CD4-positive, alpha-beta T cell treated with Interleukin-10 for 1 hour (primary cell): ENCODE measurements around the gene SH3PXD2A.
A peak's percentile ranks its signal among the peaks of the same experiment; 100 is the strongest.
"Not testable (repeated sequence)": the region's sequence is repeated elsewhere in the genome, so short reads cannot be mapped to it uniquely, and the experiment has no call there.

Experiments used
- DNase-seq: peaks from one replicate; pipeline ENCODE4 v3.0.0-alpha.2; 2020

SH3PXD2A gene

DNA sequence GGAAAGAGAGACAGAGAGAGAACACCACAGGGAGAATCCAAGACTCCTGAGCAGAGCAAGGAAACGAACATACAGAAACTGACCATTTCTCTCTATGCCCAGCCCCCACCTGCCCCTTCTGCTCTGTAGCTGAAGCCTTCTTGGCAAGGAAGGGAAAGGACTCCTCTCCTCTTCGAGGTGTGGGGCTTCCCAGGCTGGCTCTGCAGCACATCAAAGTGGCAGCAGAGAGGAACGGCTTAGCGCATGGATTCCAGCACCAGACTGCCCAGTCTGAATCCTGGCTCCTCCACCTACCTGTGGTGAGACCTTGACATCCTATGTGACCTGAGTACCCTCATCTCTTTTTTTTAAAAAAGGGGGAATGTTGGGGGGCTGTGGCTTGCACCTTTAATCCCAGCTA, 69.4 kb downstream of the SH3PXD2A start:
- no peak for DNase-seq

DNA sequence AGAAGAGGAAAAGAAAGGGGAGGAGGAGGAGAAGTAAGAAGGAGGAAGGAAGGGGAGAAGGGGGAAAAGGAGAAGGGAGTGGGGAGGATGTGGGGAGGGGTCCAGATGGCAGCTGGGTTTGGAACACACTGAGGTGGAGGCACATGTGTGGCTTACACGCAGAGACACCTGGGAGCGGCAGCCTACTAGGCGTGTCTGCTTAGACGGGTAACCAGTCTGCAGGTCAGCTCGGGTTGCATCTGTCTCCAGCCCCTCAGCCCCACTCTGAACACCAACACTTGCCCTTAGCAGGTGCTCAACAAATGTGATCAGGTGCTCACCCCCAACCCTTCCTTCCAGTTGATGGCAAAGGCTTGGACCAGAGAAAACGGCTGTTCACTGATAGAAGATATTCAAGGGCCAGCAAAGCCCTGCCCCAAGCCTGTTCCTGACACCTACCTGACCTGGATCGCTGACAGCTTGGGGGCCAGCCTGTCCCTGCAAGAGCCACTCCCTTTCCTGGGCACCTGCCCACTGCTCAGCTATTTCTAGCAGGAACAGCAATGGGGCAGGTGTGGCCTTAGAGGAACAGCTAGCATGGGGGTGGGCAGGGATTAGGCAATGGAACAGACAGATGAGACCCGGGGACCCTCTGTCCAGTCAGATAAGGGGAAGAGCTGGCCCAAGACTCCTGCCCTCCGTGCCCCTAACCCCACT, 70.5 kb downstream of the SH3PXD2A start:
- no peak for DNase-seq

DNA sequence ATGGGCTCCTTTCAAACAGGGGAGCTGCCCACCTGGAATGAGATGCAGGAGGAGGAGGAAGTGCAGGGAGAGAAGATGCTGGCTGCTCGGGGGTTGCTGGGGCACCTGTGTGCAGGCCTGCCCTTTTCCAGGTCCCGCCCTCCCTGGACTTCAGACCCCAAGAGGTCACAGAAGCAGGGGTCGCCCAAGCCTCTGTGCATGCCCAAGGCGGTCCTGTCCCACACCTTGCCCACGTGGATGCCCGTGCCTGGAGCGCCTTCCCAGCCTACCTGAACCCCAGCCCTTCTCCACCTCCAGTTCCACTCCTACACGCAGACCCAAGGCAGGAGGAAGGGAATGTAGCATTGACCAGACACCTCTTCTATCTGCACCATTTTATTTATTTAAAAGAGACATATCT, 71.3 kb downstream of the SH3PXD2A start:
- DNase-seq, result no peak

DNA sequence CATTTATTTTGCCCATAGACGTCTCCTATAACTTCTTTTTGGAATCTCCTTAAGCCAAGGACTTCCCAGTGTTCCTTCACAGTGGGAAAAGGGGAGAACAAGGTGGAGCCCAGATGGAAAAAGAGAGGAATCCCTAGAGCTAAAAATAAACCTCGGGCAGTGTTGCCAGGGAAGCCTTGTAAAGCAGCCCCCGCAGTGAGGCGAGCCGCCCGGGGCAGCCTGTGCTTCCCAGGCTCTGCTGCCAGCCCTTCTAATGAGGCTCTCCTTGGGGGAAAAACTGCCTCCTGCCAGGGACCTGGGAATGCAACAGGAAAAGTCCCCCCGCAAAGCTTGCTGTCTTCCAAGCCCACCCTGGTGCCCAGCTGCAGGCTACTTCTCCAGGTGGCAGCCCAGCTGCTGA, 71.7 kb downstream of the SH3PXD2A start:
- no peak for DNase-seq

DNA sequence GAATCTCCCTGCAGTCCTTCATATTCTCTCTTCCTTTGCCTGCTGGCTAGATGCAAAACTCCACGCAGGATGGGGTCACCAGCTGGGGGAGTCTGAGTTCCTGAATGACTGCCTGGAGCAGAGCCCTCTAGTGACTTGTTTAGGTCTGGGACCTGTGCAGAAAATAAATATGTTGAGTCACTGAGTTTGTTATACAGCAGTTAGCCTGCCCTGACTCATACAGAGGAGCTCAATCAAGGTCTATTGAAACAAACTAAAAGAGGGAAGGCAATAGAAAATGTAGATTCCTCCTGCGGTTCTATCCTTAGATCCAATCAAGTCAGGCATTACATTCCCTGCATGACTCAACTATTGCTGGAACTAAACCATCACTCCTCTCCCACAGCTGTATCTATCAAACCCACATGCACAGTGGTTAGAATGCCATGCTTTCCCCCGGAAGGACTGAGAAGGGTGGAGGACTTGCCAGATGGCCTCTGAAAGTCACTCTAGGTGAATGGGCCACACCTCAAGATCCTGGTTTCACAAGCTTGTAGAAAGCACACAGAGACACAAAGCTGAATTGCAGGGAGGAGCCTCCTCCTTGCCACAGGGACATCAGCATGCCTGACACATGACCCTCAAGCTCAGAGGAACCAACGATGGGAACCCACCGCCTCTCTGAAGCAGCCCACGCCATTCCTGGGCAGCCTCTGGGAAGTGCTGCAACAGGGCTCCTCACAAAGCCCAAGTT, 73.9 kb downstream of the SH3PXD2A start:
- DNase-seq, result no peak

DNA sequence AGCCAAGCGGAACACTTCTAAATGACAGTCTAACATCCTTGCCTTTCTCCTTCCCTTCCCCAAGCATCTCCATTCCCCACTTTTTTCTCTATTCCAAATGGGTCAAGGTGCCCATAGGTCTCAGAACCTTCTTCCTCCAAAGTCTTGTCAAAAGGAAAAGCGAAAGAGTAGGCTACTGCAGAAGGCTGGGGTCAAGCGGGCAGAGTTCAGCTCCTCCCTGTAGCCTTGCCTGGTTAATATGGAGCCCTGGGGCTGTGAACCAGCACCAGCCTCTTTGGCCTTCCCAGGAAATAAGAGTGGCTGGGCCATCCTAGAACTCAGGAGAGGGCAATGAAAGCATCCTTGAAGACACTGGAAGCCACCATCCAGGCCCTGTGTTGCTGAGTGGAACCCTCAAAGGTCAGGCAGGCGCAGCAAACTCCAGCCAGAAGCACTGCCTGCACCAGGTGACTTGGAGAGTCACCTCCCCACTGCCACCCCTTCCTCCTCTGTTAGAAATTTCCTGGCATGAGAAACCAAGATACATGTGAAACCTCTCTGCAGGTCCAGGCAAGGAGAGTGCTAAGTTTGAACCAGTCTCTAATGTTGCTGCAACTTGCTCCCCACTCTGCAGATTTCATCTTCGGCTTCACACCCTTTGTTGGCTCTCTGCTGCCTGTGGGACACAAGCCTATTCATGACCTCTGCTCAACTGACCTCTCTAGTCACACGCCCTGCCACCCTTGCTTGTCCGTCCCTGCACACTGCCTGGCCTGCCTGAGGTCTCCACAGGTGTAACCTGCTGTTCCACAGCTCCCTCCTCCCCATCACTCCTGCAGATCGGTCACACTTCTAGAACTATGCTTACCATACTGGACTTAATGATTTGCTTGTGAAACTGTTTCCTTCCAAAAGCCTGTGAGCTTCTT, 74.9 kb downstream of the SH3PXD2A start:
- DNase-seq, result no peak

DNA sequence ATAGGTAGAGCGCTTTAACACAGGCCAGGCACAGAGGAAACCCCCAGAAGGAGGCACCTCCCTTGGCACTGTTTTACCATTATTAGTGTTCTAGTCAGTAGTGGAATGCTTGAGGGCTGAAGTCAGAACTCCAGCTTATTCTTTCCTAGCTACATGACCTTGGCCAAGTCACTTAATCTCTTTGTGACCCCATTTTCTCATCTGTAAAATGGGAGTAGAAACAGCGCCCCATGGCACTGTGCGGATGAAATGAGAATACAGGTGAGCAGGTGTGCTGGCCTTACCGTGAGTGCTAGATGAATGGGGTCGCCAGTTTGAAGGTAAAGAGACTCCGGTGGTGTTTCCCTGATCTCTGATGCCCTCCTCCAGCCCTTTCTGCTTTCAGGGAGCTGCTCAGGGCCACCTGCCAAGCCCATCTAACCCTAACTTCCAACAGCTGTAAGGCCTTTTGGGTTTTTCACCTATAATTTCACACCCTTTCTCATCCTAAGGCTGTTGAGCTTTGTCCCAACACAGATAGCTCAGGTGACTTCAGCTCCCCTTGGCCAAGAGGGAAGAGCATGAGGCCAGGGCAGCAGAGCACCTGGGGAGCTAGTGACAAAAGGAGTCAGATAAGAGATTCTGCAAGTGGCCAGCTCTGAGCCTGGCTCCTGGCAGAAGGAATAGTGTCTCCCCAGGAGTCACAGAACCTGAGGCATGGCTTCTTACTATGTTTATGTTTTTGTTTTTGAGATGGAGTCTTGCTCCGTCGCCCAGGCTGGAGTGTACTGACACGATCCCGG, 76.8 kb downstream of the SH3PXD2A start:
- no peak for DNase-seq

DNA sequence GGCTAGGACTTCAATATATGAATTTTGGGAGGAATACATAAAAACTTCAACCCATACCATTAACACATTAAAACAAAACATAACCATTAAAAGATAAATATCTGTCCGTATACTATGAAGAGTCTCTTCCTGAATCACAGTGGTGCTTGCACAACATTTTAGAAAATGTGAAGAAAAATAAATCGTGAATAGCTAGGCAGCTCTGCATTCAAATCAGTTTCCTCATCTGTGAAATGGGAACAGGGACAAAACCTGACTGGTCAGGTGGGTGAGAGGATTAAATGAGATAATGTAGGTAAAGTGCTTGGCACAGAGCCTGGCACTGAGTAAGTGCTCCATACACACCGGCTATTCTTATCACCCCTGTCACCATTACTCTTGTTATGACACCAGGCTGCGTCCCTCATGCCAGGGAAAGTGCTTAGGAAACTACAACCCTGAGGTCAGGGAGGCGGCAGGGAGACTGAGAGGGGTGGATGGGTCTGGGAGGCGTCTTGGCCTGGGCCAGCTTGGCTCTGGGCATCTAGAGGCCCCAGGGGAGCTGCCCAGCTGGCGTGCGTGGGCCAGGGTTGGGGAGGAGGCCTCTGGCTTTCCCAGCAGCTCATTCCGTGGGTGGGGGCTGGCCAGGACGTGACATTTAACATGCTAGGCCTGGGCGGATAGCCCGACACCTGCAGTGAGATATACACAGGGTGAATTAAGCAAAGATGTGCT, 78.3 kb downstream of the SH3PXD2A start:
- DNase-seq, result no peak

DNA sequence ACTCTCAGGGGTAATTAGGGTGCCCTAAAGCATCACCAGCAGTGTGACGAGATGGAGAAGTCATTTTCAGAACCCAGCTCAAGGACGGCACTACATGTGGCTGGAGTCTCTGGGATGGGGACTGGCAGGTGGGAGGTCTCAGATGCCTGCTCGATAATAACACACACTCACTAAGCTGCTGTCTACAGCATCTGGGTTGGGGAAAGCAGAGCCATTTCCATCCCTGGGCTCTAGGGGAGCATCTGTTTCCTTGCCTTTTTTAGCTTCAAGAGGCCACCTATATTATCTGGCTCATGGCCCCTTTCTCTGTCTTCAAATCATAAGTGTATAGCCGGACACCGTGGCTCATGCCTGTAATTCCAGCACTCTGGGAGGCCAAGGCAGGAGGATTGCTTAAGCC, 79.6 kb downstream of the SH3PXD2A start:
- DNase-seq, result no peak

DNA sequence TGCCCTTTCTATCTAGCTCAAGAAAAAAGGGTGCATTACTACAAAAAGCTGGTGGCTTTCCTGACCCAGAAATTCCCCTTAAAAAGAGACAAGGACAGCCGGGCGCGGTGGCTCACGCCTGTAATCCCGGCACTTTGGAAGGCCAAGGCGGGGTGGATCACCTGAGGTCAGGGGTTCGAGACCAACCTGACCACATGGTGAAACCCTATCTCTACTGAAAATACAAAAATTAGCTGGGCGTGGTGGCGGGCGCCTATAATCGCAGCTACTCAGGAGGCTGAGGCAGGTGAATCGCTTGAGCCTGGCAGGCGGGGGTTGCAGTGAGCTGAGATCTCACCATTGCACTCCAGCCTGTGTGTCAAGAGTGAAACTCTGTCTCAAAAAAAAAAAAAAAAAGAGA, 82.5 kb downstream of the SH3PXD2A start:
- not testable (repeated sequence) for DNase-seq

DNA sequence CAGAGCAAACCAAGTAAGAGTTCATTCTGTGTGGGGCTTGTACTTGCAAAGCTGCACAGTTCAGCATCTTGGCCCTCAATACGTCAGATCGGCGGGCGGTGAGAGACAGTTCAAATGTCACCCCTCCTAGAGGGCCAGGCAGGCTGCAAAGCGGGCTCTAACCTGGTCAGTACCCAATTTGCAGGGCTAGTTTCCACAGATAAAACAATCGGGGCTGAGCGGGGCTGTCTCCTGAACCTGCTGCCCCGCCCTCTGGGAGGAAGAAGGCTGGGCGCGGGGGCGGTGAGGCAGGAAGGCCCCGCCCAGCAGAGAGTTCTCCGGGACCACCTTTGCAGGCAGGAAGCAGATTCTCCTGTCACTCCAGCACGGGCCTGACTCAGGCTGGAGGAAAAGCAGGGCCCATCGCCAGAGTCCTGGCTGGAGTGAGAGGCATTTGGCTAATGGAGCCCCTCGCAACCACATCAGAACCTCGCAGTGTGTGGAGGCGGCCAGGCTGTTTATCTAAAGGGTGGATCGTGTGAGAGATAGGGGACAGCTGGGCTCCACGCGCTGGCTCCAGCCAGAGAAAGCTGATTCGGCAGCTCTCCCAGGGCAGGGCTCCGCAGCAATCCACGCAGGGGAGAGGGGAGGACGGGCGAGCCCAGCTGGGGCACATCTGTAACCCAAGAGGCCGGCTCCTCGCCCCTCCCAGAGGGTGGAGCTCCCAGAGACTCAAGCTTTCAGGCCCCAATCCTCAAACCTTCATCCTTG, 83.1 kb downstream of the SH3PXD2A start:
- DNase-seq, result peak; percentile 64

DNA sequence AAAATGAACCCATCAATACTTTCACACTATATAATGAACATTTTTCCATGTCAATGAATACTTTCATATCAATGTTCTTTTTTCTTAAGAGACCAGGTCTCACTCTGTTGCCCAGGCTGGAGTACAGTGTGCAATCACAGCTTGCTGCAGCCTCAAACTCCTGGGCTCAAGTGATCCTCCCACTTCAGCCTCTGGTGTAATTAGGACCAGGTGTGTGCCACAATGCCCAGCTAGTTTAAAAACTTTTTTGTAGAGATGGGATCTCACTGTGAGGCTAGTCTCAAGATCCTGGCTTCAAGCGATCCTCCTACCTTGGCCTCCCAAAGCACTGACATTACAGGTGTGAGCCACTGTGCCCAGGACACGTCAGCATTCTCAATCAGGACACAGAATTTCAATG, 85.2 kb downstream of the SH3PXD2A start:
- no peak for DNase-seq

DNA sequence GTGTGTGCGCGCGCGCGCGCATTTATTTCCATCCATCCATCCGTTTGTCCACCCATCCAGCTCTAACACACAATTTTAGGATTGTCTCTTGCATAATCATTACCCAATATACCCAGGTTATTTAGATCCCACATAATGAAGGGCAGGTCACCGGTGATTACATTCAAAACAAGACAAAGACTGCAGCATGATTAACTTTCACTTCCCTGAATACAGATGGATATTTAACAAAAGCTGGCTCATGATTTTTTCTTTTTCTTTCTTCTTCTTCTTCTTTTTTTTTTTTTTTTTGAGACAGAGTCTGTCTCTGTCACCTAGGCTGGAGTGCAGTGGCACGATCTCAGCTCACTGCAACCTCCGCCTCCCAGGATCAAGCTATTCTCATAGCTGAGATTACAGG, 86.2 kb downstream of the SH3PXD2A start:
- DNase-seq, result no peak

DNA sequence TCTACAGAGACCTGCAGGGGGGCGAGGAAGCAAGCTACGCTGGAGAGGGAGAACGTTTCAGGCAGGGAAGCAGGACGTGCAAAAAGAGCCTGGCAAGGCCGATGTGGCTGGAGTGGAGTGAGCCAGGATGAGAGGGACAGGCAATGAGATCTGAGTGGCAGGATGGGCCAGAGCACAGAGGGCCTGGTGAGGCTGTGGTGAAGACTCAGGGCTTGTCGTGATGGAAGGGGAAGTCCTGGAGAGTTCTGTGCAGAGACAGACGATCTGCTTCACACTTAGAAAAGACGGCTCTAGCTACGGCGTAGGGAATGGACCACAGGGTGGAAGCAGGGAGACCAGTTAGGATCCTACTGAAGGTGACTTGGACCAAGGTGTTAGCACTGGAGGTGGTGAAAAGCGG, 87.0 kb downstream of the SH3PXD2A start:
- DNase-seq, result no peak

DNA sequence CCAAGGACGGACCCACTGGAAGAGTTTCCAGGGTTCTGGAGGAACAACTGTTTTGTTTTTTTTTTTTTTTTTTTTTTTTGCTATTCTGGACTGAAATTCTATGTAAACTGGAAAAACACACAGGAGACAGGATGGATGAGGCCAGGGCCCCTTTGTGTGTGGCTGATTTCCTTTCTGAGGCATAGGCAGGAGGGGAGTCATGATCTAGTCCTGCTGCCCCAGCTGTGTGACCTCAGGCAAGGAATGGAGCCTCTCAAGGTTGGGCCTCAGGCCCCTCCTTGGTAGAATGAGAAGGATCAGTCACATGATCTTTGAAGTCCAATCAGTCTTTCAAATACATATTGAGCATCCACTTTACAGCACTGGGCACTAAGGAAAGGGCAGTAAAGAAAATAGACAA, 87.6 kb downstream of the SH3PXD2A start:
- DNase-seq, result no peak

DNA sequence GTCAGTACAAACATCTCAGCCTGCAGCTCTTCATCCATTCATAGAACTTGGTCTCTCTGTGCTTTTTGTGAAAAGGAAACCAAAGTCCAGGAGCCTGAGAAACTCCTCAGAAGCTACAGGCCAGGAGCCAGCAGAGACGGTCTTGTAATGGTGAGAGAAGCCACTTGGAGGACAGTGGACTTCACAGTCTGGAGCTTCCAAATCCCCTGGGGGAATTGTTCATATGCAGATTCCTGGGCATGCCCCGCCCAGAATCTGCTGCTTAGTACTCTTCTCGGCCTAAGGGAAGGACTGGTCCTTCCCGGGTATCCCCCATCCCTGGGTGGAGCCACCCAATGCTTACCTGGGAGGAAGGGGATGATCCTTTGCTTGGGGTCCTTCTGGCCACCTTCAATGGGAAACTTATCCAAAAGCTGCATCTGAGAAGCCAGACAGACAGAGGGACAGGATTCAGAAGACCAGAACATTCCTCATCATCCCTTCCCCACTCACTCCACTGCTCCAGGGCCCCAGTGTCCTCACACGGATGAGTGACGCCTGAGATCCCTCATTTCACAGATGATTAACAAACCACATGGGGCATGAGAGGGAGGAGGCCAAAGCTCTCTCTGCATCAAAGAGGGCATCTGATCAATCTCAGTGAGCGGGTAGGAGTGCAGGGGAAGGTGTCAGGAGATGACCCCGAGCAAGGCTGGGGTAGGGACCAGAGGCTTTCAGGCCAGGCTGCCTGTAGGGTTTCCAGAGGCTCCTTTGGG, 88.4 kb downstream of the SH3PXD2A start:
- no peak for DNase-seq

DNA sequence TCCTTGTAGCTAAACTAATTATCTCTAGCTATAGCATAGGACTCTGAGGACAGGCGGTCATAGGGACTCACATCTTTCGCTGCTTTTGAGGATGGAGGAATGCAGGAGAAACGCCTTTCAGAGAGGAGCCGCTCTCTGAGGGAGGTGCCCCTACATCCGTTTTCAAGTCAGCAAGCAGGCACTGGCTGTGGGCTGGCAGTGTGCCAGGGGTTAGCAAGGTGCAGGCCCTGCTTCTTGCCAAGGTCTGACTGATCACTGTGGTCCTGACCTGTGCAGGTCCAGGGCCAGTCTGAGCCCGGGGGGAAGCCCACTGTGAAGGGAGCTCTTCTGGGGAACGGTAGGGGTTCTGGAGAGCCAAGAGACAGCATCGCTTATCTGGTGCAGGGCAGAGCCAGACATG, 89.4 kb downstream of the SH3PXD2A start:
- peak; percentile 79 for DNase-seq

DNA sequence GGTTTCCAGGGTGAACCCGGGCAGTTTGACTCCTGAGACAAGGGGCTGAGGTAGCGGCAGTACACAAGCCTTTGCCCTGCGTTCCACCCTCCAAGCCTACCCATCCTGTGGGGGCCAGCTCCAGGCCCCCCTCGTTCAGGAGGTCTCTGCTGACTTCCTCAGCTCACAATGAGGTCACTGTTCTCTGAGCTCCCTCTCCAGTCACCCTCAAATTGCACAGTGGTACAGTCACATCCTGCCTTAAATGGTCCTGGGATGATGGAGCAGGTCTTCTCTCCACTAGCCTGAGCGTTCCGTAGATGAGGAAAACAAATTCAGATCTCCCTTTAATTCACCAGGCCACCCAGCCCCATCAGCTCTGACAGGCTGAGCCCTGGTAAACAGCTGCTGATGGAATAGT, 90.2 kb downstream of the SH3PXD2A start:
- no peak for DNase-seq

DNA sequence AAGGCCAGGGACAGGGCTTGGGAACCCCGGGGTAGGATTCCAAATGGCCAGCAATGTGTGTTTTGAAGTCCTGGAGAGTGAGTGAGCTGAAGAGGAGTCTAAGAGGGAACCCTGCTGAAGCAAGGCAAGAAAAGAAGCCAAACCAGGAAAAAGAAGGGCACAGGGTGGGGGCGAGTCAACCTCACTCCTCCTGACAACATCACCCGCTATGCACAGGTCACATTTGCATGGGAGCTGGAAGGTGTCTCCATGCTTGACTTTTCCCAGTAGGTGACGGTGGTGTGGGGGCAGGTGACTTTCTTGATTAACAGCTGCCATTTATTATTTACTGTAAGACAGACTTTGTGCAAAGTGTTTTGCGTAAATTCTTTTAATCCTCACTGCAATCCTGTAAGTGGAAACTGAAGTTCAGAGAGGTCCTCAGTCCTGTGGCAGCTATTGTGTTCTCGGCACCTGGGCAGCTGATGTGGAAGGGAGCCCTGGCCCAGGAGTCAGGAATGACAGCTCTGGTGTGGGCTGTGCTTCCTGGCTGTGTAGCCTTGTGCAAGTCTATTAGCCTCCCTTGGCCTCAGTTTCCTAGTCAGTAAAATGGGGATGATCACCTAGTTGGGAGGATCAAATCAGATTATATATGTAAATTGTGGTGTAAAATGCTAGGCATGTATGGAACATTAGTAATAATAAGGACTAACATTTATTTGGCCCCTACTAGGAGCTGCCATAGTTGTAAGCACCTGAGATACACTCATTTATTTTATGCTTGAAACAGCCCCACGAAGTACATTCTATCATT, 90.9 kb downstream of the SH3PXD2A start:
- DNase-seq, result no peak
